Upper lobe of left lung (tissue), 4 donors: ENCODE results near the gene CFAP299.

Experiments used
- EP300 ChIP-seq, 4 donors: sonication (generic); formaldehyde crosslinking; IDR thresholded peaks; one replicate each; pipeline ENCODE4 v1.5.1; 2017; ENCODE audit warnings: antibody characterized with exemption in 4 of 4, control low read depth in 2 of 4
- POLR2A ChIP-seq, 4 donors: fragments of 450-650 bp; IDR thresholded peaks; one replicate each; pipeline ENCODE4 v1.5.1; 2016 to 2017; ENCODE audit warnings: antibody characterized with exemption in 4 of 4, mild to moderate bottlenecking in 2 of 4
- POLR2AphosphoS5 ChIP-seq, 2 donors: sonication (generic); formaldehyde crosslinking; IDR thresholded peaks; one replicate each; pipeline ENCODE4 v1.5.1; 2017; ENCODE audit warnings: antibody characterized with exemption in 2 of 2
- TF ChIP-seq, protein P1 (sequence below), 6 experiments: fragments of 450-650 bp in 4 of 6; fragments of 200-600 bp in 2 of 6; sonication (generic) in 2 of 6; IDR thresholded peaks; one replicate each; pipeline ENCODE4 v1.5.1; 2016 to 2019; ENCODE audit warnings: antibody characterized with exemption in 6 of 6

DNA sequence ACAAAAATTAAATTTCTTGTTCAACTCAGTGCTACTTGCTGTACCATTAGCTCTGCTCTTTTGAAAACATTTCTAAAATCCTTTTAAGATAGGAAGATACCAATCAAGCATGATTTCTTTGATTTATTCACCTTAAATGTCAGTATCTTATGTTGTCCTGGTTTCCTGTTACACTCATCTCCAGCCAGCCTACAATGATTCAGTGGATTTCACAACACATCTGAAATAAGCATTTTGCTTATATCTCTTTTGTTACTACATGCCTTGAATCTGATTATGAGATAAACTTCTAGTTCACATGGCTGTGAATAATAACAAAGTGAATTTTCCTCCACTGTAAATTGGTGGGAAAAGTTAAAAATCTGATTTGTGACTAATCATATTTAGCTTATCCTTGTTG, 582.5 kb downstream of the CFAP299 start:
- TF ChIP-seq, protein P1, sequence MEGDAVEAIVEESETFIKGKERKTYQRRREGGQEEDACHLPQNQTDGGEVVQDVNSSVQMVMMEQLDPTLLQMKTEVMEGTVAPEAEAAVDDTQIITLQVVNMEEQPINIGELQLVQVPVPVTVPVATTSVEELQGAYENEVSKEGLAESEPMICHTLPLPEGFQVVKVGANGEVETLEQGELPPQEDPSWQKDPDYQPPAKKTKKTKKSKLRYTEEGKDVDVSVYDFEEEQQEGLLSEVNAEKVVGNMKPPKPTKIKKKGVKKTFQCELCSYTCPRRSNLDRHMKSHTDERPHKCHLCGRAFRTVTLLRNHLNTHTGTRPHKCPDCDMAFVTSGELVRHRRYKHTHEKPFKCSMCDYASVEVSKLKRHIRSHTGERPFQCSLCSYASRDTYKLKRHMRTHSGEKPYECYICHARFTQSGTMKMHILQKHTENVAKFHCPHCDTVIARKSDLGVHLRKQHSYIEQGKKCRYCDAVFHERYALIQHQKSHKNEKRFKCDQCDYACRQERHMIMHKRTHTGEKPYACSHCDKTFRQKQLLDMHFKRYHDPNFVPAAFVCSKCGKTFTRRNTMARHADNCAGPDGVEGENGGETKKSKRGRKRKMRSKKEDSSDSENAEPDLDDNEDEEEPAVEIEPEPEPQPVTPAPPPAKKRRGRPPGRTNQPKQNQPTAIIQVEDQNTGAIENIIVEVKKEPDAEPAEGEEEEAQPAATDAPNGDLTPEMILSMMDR (IDR thresholded peaks at IDR 0.05) = no peak
- no peak for TF ChIP-seq EP300 (IDR thresholded peaks at IDR 0.05)
- TF ChIP-seq POLR2AphosphoS5 (IDR thresholded peaks at IDR 0.05) = no peak
- no peak for TF ChIP-seq POLR2A (IDR thresholded peaks at IDR 0.05)
